Stimulated activated CD8-positive, alpha-beta memory T cell treated with anti-CD3 and anti-CD28 coated beads, Interleukin-7, amount 100 ng/mL, for 48 hours (primary cell): ENCODE results near the gene TNIP2.
"Not testable (repeated sequence)": the region's sequence is repeated elsewhere in the genome, so short reads cannot be mapped to it uniquely, and the experiment has no call there.

Source experiments
- DNase-seq, 2 donors: peaks; one replicate each; pipeline ENCODE4 v3.0.0-alpha.2; 2020; ENCODE audit warnings: low read depth in 1 of 2; ENCODE audit errors: extremely low read depth in 1 of 2

The TNIP2 gene

GRCh38 chr4:2780643-2781042 lies 24.5 kb upstream of the TNIP2 start:
- DNase-seq = not testable (repeated sequence)

GRCh38 chr4:2771264-2771663 lies 15.1 kb upstream of the TNIP2 start:
- no peak for DNase-seq

GRCh38 chr4:2768921-2769336 lies 12.8 kb upstream of the TNIP2 start:
- no peak for DNase-seq

- DNase-seq = no peak
Measured at GRCh38 chr4:2768124-2768523, 12.0 kb upstream of the TNIP2 start.

GRCh38 chr4:2767705-2768074 lies 11.6 kb upstream of the TNIP2 start:
- no peak for DNase-seq

GRCh38 chr4:2767046-2767704 lies 11.0 kb upstream of the TNIP2 start:
- no peak for DNase-seq

- DNase-seq = no peak
Measured at GRCh38 chr4:2765832-2766526, 9.8 kb upstream of the TNIP2 start.

- no peak for DNase-seq
Measured at GRCh38 chr4:2763511-2763967, 7.4 kb upstream of the TNIP2 start.

GRCh38 chr4:2762486-2763370 lies 6.6 kb upstream of the TNIP2 start:
- not testable (repeated sequence) for DNase-seq

GRCh38 chr4:2762048-2762447 lies 5.9 kb upstream of the TNIP2 start:
- DNase-seq = no peak

GRCh38 chr4:2761035-2761923 lies 5.1 kb upstream of the TNIP2 start:
- no peak for DNase-seq

- DNase-seq = no peak
Measured at GRCh38 chr4:2757426-2757825, 1.3 kb upstream of the TNIP2 start.

GRCh38 chr4:2756691-2757350 lies 685 bp upstream of the TNIP2 start:
- DNase-seq = no peak

GRCh38 chr4:2754848-2755819 lies 1.0 kb downstream of the TNIP2 start:
- no peak for DNase-seq

GRCh38 chr4:2753436-2753835 lies 2.7 kb downstream of the TNIP2 start:
- no peak for DNase-seq

GRCh38 chr4:2750719-2751605 lies 5.2 kb downstream of the TNIP2 start:
- DNase-seq = no peak

- no peak for DNase-seq
Measured at GRCh38 chr4:2746891-2747695, 9.0 kb downstream of the TNIP2 start.
